ENCODE measurements around the gene ABO.
"Not testable (repeated sequence)": the region's sequence is repeated elsewhere in the genome, so short reads cannot be mapped to it uniquely, and the experiment has no call there.

Gene ABO

DNA sequence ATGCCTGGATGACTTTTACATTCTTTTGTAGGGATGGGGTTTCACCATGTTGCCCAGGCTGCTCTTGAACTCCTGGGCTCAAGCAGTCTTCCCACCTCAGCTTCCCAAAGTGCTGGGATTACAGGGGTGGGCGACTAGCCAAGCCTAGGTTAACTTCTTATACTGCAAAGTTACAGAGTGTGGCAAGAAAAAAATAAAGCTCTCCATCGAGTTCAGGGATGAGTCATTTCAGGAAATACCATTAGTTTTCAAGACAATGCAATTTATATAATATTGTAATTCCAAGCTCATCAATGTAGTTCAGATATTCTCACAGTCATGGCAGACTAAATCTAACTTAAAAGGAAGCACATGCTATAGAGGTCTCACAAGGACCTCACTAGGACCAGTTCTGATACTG is 11.5 kb upstream of the ABO start:
- no peak for DNase-seq

DNA sequence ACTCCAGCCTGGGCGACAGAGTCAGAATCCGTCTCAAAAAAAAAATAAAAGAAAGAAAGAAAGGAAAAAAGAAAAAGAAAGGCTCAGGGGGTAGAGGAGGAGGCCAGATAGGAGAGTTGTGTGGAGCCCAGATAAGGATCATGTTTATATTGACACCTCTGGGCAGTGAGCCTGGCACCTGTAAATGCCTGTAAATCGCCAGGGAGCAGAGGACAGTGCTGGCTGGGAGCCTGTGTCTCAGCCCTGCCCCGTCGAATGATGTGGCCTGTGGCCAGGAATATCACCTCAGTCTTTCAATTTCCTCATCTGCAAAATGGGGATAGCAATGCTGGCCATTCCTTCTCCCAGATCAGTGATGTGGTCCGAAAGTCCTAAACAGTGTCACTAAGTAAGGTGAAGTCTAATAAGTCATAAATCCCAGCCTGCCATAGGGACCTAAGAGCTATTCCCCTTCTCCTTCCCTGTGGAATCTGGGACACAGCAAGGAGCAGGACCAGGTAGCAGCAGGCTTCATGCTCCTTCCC is 10.3 kb upstream of the ABO start:
- DNase-seq, result no peak

DNA sequence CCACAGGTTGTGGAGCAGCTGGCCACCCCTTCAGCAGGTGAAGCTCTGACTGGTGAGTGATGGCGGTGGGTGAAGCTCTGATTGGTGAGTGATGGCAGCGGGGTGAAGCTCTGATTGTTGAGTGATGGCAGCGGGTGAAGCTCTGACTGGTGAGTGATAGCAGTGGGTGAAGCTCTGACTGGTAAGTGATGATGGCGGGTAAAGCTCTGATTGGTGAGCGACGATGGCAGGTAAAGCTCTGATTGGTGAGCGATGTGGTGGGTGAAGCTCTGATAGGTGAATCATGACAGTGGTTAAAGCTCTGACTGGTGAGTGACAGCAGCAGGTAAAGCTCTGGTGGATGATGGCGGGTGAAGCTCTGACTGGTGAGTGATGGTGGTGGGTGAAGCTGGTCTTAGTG is 9.4 kb upstream of the ABO start:
- DNase-seq, result no peak

DNA sequence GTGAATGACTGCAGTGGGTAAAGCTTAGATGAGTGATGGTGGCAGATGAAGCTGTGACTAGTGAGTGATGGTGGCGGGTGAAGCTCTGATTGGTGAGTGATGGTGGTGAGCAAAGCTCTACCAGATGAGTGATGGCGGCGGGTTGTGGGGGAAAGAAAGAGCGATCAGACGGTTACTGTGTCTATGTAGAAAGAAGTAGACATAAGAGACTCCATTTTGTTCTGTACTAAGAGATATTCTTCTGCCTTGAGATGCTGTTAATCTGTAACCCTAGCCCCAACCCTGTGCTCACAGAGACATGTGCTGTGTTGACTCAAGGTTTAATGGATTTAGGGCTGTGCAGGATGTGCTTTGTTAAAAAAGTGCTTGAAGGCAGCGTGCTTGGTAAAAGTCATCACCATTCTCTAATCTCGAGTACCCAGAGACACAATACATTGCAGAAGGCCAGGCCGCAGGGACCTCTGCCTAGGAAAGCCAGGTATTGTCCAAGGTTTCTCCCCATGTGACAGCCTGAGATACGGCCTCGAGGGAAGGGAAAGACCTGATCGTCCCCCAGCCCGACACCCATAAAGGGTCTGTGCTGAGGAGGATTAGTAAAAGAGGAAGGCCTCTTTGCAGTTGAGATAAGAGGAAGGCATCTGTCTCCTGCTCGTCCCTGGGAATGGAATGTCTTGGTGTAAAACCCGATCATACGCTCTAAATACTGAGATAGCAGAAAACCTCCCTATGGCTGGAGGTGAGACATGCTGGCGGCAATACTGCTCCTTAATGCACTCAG is 8.4 kb upstream of the ABO start:
- not testable (repeated sequence) for DNase-seq

DNA sequence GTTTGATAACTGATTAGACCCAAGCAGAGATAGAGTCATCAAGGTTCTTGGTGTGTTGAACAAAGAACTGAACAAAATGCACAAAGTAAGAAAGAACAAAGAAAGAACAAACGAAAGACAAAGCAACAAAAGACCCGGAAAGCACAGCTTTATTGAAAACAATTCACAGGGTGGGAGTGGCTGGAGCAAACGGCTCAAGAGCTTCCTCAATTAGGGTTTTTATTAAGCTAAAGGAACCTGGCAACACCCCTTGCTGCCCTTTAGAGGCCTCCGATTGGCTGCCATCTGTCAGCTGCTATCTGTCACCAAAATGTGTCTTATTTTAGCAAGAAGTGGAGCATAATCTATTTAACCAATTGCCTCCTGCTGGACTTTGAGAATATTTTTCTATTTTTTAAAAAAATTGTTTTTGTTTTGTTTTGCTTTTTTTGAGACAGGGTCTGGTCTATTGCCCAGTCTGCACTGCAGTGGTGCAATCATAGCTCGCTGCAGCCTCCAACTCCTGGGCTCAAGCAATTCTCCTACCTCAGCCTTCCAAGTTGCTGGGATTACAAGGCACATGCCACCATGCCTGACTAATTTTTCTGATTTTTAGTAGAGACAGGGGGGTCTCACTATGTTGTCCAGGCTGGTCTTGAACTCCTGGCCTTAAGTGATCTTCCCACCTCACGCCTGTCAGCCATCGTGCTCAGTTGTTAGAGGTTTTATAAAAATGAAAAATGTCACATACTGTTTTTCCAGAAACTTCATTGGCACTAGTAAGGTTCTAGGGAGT is 7.7 kb upstream of the ABO start:
- DNase-seq, result no peak

DNA sequence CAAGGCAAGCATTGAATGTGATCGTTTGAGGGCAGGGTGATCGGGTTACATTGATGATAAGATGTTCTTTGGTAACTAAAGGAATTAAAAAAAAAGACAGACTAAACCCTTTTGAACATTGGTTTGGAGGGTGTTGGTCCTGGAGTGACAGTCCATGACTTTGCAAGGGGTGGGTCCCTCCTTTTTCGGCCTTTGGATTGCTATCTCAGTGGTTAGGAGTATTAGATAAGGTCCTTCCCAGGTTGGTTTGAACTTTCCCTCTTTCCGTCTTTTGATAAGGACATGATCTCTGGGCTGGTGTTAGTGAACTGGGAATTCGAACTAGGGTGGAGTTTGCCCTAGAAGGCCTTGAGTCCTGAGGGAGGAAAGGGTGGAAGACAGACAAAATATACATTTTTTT is 5.4 kb upstream of the ABO start:
- no peak for DNase-seq

DNA sequence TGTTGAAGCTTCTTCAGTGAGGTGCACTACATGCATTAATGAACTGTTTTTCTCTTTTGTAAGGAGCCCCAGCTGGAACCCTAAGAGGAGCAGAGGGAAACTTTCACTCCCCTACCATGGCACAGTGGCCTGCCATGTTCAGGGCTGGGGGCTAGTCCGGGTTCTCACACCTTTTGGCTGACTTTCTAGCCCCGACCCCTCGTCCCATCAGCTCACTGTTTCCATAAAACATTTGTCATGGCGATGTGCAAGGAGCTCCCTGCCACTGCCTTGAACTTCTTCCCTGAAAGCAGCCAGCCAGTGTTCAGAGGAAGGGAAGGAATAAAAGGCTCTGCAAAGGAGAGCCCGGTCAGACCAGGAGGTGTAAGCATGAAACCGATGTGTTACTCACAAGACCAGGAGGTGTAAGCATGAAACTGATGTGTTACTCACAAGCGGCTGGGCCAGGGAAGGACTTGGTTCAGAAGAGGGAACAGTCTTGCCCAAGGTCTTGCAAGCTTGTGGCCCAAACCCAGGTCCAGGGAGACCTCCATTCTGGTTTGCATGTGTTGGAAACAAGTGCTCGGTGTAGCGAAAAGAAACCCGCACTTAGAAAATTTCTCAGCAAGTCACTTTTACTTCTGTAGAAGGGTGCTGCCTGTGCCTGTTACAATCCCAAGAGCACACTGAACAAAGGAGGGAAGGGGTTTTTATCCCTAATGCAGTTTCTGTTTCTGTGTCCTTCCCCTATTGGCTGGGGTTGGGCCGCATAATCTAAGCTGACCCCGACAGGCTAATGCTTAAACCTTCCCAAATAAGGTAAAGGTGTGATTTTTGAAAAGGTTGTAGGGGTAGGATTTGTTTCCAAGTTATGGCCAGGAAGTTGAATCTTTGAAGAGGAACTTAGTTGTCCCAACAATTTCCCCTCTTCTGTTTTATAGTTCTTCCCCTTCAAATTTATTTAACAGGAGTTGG is 3.4 kb upstream of the ABO start:
- DNase-seq, result no peak

DNA sequence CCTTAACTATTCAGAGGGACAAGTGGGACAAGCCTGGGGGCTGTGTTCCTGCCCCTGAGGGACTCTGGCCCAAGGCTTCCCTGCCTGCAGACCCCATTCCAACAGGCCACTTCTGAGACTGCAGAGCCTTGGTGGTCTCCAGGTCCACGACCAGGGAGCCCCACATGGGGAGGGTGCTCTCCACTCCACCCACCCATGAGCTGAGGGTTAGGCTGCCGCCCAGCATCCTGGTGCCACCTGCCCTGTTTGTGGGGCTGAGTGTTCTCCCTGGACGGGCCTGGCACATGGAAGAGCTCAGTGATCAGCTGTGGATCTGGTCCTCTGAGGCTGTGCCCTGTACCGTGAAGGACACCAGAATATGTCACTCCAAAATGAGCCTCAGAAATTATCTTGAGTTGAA is 2.5 kb upstream of the ABO start:
- no peak for DNase-seq

DNA sequence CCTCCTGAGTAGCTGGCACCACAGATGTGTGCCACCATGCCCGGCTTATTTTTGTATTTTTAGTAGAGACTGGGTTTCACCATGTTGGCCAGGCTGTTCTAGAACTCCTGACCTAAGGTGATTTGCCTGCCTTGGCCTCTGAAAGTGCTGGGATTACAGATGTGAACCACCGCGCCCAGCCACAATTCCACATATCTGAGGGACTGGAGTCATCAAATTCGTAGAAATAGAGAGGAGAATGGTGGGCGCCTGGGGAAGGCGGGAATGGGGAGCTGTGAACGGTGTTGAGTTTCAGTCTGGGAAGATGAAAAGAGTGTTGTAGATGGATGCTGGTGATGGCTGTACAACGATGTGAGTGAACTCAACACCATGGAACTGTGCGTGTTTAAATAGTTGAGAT is 1.9 kb upstream of the ABO start:
- no peak for DNase-seq

DNA sequence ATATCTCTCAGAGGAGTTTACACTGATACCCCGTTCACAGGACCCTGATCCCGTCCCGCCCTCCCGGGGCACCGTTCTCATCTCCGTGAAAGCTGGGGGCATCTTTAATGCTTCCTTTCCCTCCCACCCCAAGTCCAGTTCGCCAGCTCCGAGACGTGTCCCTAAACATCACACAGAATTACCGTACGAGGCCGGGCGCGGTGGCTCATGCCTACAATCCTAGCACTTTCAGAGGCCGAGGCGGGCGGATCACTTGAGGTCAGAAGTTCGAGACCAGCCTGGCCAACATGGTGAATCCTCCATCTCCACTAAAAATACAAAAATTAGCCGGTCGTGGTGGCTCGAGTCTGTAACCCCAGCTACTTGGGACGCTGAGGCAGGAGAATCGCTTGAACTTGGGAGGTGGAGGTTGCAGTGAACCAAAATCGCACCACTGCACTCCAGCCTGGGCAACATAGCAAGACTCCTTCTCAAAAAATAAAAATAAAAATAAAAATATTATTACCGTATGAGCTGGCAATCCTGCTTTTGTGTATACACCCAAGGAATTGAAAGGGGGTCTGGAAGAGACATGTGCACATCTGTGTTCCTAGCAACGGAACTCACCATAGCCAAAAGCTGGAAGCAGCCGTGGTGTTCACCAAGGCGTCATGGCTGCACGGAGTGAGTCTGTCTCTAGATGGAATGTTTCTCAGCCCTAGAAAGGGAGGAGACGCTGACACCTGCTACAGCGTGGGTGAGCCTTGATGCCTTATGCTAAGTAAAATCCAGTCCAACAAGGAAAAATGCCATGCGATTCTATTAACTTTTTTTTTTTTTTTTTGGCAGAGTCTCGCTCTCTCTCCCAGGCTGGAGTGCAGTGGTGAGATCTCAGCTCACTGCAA is 1.2 kb upstream of the ABO start:
- no peak for DNase-seq

DNA sequence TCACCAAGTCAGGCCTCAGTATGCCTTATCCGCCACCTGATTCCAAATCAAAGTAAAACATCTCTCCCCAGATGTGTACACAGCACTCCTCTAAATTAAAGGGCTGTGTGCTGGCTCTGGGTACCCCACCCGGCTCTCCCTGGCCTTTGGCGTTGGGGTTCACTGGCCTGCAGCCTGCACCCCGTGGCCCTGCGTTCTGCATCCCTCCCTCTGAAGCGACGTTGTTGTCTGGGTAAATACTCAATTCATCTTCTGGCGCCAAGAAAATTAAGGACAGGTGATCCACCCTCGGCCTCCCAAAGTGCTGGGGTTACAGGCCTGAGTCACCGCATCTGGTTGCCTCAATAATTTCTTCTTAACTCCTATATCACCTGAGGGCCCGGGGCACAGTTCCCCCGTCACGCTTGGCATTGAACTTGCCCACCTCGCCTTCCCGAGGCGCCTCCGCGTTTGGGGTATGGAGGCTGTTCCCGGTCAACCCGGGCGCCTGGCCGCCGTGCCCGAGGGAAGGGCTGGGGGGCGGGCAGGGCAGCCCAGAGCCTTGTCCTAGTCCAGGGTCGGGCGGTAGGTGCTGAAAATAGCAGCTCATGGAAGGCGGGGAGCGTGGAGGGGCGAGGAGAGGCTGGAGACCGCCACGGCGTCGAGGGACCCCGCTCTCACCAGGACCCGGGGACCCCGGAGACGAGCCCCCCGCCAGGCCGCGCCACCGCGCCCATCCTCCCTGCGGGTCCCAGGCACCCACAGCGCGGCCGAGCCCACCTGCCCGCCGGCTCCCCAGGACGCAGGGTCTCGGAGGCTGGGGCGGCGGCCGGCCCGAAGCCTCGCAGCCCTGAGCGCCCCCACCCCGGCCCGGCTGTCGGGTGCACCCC is 531 bp downstream of the ABO start:
- DNase-seq, result no peak

DNA sequence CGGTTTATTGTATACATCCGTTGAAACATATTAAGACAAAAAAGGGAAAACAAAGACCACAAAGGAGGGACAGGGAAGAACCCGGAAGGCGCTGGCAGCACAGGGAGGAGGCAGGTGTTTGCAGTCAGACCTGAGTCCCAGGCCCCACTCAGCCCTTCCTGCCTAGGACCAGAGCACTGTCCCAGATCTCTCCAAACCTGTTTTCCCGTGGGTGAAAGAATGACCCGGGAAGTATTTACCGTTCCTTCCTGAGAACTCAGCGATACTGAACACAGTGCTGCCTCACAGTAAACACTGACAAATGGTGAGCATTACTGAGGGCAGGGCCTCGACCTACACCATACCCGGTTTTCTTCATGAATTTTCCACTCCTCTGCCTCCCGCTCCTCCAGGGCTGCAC is 1.2 kb downstream of the ABO start:
- no peak for DNase-seq

DNA sequence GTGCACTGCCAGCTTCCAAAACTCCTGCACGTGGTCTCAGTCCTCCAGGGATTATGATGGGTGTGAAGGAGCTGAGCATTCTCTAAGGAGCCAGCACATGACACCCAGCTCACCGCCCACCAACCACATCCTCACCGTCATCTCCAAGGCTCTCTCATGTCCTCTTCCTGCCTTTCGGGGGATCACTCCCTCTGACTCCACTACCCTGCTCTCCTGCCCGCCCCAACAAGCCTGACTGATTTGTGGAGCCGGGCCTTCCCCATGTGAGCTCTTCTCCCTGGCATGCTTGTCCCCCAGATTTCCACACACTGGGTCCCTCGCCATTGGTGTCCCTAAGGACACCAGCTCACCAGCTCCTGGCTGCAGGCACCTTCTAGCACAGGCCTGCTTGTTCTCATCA is 1.9 kb downstream of the ABO start:
- no peak for DNase-seq

DNA sequence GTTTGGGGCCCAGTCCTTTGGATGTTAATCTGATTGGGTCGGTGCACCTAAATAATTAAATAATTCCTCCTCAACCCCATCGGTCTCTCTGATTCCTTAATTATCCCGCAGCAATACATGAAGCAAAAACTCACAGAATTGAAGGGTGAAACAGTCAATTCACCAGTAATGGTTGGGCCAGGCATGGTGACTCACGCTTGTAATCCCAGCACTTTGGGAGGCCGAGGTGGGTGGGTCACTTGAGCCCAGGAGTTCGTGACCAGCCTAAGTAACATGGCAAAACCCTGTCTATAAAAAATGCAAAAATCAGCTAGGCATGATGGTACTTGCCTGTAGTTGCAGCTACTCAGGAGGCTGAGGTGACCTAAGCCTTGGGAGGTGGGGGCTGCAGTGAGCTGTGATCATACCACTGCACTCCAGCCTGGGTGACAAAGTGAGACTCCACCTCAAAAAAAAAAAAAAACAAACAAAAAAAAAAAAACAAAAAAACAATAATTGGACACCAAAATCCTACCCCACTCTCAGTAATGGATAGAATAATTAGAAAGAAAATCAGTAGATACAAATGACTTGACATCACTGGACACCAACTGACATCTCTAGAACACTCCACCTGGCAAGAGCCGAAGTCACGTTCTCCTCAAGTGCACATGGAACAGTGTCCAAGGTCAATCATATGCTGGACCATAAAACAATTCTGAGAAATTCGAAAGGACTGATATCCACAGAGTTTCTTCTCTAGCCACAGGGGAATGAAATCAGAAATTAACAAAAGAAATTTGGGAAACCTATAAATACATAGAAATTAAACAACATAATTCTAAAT is 5.3 kb downstream of the ABO start:
- no peak for DNase-seq

DNA sequence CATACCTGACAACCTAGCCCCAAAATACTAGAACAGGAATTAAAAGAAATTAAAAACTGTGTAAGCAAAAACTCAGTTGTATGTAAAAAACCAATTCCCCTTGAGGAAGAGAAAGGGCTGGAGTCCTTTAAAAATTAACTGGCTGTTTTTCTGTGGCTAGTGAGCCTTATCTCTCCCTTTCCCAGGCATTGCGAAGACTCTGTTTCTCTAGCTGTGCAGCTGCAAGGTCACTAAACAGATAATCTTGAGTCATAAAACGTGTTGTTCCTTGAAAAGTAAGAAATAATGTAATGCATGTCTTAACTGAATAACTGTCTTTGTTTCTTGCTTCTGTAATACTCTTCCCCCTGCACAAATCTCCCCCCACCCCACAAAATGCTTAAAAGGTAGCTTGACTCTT is 5.9 kb downstream of the ABO start:
- not testable (repeated sequence) for DNase-seq

DNA sequence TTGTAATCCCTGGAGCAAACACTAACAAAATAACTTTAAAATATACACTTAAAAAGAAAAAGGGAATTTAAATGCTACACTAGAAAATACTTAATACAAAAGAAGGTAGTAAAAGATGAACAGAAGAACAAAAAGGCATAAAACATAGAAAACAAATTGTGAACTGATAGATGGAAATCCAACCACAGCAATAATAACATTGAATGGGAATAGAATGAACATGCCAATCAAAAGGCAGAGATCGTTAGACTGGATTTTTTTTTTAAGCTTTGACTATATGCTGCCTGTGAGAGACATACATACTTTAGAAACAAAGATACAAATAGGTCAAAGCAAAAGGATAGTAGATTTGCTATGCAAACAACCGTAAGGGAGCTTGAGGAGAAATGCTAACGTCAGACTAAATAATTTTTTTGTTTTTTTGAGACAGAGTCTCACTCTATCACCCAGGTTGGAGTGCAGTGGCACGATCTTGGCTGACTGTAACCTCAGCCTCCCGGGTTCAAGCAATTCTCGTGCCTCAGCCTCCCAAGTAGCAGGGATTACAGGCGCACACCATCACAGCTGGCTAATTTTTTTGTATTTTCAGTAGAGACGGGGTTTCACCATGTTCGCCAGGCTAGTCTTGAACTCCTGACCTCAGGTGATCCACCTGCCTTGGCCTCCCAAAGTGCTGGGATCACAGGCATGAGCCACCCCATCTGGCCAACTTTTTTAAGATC is 6.5 kb downstream of the ABO start:
- no peak for DNase-seq

DNA sequence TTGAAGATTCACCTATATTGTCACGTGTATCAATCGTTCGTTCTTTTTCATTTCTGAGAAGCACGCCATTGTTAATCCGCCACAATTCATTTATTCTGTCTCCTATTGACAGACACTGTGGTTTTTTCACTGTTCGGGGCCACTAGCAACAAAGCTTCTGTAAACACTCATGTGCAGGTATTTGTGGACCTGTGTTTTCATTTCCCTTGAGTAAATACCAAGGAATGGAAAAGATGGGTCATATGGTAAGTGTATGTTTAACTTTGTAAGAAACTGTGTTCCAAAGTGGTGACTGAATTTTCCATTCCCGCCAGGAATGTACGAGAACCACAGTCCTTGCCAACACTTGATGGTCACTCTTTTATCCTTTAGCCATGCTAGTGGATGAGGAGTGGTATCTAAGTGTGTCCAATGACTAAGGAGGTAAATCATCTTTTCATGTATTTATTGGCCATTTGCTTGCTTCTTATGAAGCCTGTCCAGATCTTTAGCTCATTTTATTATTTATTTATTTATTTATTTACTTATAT is 10.7 kb downstream of the ABO start:
- no peak for DNase-seq

DNA sequence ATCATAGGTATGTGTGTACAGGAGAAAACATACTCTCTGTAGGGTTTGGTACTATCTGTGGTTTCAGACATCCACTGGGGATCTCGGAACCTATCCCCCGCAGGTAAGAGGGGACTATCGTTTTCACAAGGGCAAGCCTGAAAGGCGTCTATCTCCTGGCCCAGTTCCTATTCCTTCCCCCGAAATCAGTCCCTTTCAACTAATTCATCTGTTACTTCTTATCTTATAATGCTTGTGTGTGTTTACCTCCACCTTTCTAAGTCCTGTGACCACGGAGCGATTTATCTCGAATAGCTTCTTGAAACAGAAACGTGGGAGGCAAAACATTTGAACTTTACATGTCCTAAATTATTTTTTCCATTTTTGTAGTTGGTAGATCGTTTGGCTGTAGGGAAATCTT is 11.4 kb downstream of the ABO start:
- no peak for DNase-seq

DNA sequence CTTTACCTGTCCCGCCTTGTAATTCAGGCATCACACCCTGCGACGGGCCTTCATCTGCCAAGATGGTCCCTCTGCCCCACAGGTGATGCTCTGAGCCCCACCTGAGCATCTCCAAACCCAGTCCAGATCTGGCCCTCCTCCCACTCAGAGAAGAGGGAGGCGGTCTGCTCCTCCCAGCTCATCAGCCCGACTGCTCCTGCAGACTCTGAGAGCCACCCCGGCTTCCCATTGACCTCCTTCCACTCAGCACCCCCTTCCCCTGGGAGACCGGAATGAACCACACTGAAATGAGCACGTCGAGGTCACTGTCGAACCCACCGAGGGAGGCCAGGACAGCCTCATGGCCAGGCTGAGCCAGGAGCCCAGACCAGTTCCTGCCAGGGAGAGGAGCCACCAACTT is 12.8 kb downstream of the ABO start:
- DNase-seq, result no peak

Measured in CD4-positive, alpha-beta T cell treated with Interferon alpha-2 for 1 hour (primary cell).